22Rv1 (cell line): ENCODE measurements around the gene KIRREL3.

Experiments used
- H3K27ac ChIP-seq: fragments of 450-650 bp; 2 replicates; pipeline ENCODE4 v1.5.1; 2017
- CTCF ChIP-seq: fragments of 450-650 bp; IDR thresholded peaks from 2 replicates; pipeline ENCODE4 v1.5.1; 2017; ENCODE audit warnings: mild to moderate bottlenecking
- ZFX ChIP-seq: fragments of 450-650 bp; IDR thresholded peaks from 2 replicates; pipeline ENCODE4 v1.6.1; 2017; ENCODE audit warnings: antibody characterized with exemption, borderline replicate concordance

KIRREL3 gene

DNA sequence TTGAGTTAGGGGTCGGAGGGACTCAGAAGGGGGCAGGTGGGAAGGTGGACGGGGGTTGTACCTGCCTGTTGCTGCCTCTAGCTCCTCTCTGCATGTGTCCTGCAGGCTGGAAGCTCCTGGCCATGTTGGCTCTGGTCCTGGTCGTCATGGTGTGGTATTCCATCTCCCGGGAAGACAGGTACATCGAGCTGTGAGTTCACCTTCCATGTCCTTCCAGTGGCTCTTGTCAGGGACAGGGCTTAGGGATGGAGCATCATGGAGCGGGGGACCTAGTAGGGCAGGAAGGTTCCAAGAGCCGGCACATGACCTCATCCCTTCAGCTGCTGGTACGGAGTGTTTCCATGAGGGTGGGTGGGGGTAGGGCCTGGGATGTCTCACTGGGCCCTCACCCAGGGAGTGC is 594.2 kb downstream of the KIRREL3 start:
- H3K27ac ChIP-seq, result no peak overlapping the region
- no peak for TF ChIP-seq ZFX
- no peak for TF ChIP-seq CTCF

- H3K27ac ChIP-seq, result 0 out of 2 replicates have a peak overlapping the region, but pooled peaks have one; percentile 23
- TF ChIP-seq ZFX (no peak), CTCF (no peak)
Observed at GRCh38 chr11:126405906-126406305, 594.7 kb downstream of the KIRREL3 start.

DNA sequence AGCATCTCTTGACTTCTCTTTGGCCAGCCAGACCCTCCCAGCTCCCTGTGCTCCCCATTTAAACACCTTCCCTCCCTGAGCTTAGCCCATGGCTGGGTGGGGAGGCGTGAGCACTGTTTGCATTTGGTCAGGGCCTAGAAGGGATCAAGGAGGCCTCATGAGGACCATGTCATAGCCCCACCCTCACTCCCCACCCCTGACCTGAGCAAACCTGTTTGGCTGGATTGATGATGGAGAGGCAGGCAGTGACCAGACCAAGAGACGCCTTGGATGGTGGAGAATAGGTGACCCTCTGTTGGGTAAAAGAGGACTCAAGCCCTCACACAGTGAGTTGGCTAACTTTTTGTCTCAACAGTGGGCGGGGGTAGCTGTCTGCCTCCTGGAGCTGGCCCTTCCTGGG is 595.2 kb downstream of the KIRREL3 start:
- 0 out of 2 replicates have a peak overlapping the region, but pooled peaks have one; percentile 23 for H3K27ac ChIP-seq
- TF ChIP-seq CTCF (no peak), ZFX (no peak)

GRCh38 chr11:126404367-126404766 is 596.2 kb downstream of the KIRREL3 start:
- H3K27ac ChIP-seq, result no peak overlapping the region
- TF ChIP-seq CTCF (no peak), ZFX (no peak)

GRCh38 chr11:126403658-126404057 is 596.9 kb downstream of the KIRREL3 start:
- no peak overlapping the region for H3K27ac ChIP-seq

DNA sequence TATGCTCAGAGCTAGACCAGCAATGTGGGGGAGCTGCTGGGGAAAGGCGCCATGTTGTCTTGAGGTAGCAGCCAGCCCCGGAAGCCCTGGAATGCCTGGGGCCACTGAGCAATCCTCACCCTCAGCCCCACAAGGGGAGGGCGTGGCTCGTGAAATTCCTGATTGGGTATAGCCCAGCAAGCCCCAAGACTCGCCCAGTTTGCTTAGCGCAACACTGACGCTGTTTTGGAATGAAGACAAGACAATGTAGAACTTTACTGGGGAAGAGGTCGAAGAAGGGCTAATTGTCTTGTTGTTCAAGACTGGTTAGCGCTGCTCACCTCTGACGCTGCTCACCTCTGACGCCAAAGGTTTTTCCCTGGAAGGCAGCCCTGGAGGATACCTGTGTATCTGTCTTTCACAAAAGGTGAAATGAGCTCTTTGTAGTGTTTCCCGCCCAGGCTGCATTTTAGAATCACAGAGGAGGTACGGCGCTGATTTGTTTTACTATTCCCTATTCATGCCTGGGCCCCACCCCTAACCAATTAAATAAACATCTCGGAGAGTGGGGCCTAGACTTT is 597.5 kb downstream of the KIRREL3 start:
- no peak overlapping the region for H3K27ac ChIP-seq
- TF ChIP-seq CTCF (no peak), ZFX (no peak)

More at GRCh38 chr11:126403658-126404057, 596.9 kb downstream of the KIRREL3 start:
- TF ChIP-seq CTCF (no peak), ZFX (no peak)

DNA sequence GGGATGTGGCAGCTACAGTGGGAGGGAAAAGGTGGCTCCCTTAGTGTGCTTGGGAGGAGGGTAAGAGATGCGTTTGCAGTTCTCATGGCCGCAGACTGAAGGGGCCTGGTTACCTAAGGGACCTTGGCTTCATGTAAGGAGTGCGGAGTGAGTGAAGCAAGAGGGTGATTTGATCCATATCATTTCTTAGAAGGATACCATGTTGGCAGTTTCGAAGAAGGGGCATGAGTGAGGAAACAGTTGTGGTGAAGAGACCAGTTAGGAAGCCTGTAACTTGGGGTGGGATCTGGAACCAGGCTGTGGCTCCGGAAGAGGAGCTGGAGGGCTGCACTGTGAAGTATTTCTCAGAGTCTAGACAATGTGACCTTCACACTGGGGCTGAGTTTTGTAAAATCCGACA is 600.1 kb downstream of the KIRREL3 start:
- no peak for TF ChIP-seq ZFX

DNA sequence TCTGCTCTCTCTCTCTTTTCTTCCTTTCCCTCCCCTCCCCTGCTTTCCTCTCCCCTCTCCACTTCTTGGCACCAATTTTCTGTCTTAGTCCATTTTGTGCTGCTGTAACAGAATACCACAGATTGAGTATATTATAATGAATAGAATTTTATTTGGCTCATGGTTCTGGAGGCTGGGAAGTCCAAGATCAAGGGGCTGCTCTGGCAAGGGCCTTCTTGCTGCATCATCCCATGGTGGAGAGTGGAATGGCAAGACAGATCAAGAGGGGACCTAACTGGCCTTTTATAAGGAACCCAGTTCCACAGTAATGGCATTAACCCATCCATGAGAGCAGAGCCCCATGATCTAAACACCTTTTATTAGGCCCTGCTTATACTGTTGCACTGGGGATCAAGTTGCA is 600.6 kb downstream of the KIRREL3 start:
- TF ChIP-seq ZFX (no peak), CTCF (no peak)
- no peak overlapping the region for H3K27ac ChIP-seq

More for the DNA sequence above, 600.1 kb downstream of the KIRREL3 start:
- H3K27ac ChIP-seq, result no peak overlapping the region
